Measurements from ENCODE around the gene MLF2. TPM values are rescaled to one million over a fixed set of nuclear protein-coding genes. Genes with fewer than 3 reads are reported as not detected.

MLF2 gene
- total RNA-seq, 2 donors from 2014 or later, result 121 to 138 TPM

- H3K27ac ChIP-seq, result no peak overlapping the region
- DNase-seq (ENCODE audit: low spot score), result no peak
- no peaks in the 10 kb centered on the region for H3K27me3 ChIP-seq
- H3K9me3 ChIP-seq, result no peaks in the 10 kb centered on the region
- no peaks in the 10 kb centered on the region for H3K36me3 ChIP-seq
- peaks cover 0 to 15% of the 10 kb centered on the region in 2 donors for H3K4me1 ChIP-seq
- no peak overlapping the region for H3K4me3 ChIP-seq
- TF ChIP-seq, protein P1, sequence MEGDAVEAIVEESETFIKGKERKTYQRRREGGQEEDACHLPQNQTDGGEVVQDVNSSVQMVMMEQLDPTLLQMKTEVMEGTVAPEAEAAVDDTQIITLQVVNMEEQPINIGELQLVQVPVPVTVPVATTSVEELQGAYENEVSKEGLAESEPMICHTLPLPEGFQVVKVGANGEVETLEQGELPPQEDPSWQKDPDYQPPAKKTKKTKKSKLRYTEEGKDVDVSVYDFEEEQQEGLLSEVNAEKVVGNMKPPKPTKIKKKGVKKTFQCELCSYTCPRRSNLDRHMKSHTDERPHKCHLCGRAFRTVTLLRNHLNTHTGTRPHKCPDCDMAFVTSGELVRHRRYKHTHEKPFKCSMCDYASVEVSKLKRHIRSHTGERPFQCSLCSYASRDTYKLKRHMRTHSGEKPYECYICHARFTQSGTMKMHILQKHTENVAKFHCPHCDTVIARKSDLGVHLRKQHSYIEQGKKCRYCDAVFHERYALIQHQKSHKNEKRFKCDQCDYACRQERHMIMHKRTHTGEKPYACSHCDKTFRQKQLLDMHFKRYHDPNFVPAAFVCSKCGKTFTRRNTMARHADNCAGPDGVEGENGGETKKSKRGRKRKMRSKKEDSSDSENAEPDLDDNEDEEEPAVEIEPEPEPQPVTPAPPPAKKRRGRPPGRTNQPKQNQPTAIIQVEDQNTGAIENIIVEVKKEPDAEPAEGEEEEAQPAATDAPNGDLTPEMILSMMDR (IDR thresholded peaks at IDR 0.05), result no peak
These were observed 26.9 kb upstream of the MLF2 start for GRCh38 chr12:6779708-6780432.

- Histone ChIP-seq H3K4me1 (peaks cover 0 to 18% of the 10 kb centered on the region in 2 donors), H3K4me3 (peak overlapping the region; percentile 12 to 47), H3K27ac (peak overlapping the region; percentile 54 to 69), H3K36me3 (no peaks in the 10 kb centered on the region), H3K9me3 (no peaks in the 10 kb centered on the region), H3K27me3 (no peaks in the 10 kb centered on the region)
- DNase-seq (ENCODE audit: low spot score), result peak; percentile 96
- TF ChIP-seq, protein P1 (IDR thresholded peaks at IDR 0.05), result peak; percentile 89 to 97
These were observed 25.9 kb upstream of the MLF2 start for GRCh38 chr12:6778574-6779550.

GRCh38 chr12:6778217-6778573 lies 25.3 kb upstream of the MLF2 start:
- DNase-seq (ENCODE audit: low spot score), result no peak
- Histone ChIP-seq H3K27me3 (no peaks in the 10 kb centered on the region), H3K4me3 (peak overlapping the region in 1 of 2 donors; percentile 47)

GRCh38 chr12:6777386-6777785 lies 24.4 kb upstream of the MLF2 start:
- no peak overlapping the region for H3K27ac ChIP-seq
- no peak for DNase-seq (ENCODE audit: low spot score)
- no peaks in the 10 kb centered on the region for H3K9me3 ChIP-seq
- no peaks in the 10 kb centered on the region for H3K36me3 ChIP-seq
- H3K4me1 ChIP-seq, result peaks cover 0 to 28% of the 10 kb centered on the region in 2 donors
- no peak overlapping the region for H3K4me3 ChIP-seq
- TF ChIP-seq, protein P1 (IDR thresholded peaks at IDR 0.05), result no peak
- no peaks in the 10 kb centered on the region for H3K27me3 ChIP-seq

More at GRCh38 chr12:6778217-6778573, 25.3 kb upstream of the MLF2 start:
- no peaks in the 10 kb centered on the region for H3K9me3 ChIP-seq
- H3K4me1 ChIP-seq, result peaks cover 0 to 23% of the 10 kb centered on the region in 2 donors
- peak overlapping the region; percentile 54 to 69 for H3K27ac ChIP-seq
- TF ChIP-seq, protein P1 (IDR thresholded peaks at IDR 0.05), result no peak
- H3K36me3 ChIP-seq, result no peaks in the 10 kb centered on the region

GRCh38 chr12:6775185-6776174 lies 22.5 kb upstream of the MLF2 start:
- no peak overlapping the region for H3K27ac ChIP-seq
- TF ChIP-seq, protein P1 (IDR thresholded peaks at IDR 0.05), result no peak
- no peaks in the 10 kb centered on the region for H3K9me3 ChIP-seq

More at GRCh38 chr12:6775185-6776174, 22.5 kb upstream of the MLF2 start:
- Histone ChIP-seq H3K4me1 (peaks cover 0 to 37% of the 10 kb centered on the region in 2 donors), H3K27me3 (no peaks in the 10 kb centered on the region), H3K36me3 (no peaks in the 10 kb centered on the region), H3K4me3 (no peak overlapping the region)
- no peak for DNase-seq (ENCODE audit: low spot score)
